ENCODE data around the gene OR2Y1.

- TF ChIP-seq POLR2A (IDR thresholded peaks at IDR 0.05; ENCODE audit: insufficient read depth in 1 of 2, low read depth in 2 of 2, low read length in 2 of 2) (no peak), STAT6 (CRISPR knock-in tag; IDR thresholded peaks at IDR 0.05; ENCODE audit: borderline replicate concordance) (no peak), FOXP1 (IDR thresholded peaks at IDR 0.05) (no peak), FOXP1 (CRISPR knock-in tag; IDR thresholded peaks at IDR 0.05) (no peak), ZNF850 (CRISPR knock-in tag; conservative IDR thresholded peaks at IDR 0.05) (no peak), EHMT2 (IDR thresholded peaks at IDR 0.05; ENCODE audit: borderline replicate concordance, low read depth, low read length) (no peak), ZNF142 (CRISPR knock-in tag; IDR thresholded peaks at IDR 0.05) (no peak), MED8 (CRISPR knock-in tag; IDR thresholded peaks at IDR 0.05; ENCODE audit: insufficient replicate concordance) (no peak), JUN (CRISPR knock-in tag; IDR thresholded peaks at IDR 0.05) (no peak), NCOA2 (CRISPR knock-in tag; IDR thresholded peaks at IDR 0.05) (no peak), CTCF (CRISPR knock-in tag; IDR thresholded peaks at IDR 0.05) (no peak), ZNF674 (CRISPR knock-in tag; IDR thresholded peaks at IDR 0.05; ENCODE audit: low read depth) (no peak), EZH2 (conservative IDR thresholded peaks at IDR 0.05; ENCODE audit: low read depth, low read length) (no peak), ZNF234 (CRISPR knock-in tag; conservative IDR thresholded peaks at IDR 0.05) (no peak), CHD4 (IDR thresholded peaks at IDR 0.05; ENCODE audit: borderline replicate concordance, low read length) (no peak)
Observed at GRCh38 chr5:180720486-180720885, 19.4 kb downstream of the OR2Y1 start.
